Measurements from ENCODE around the gene SFMBT1. TPM values are rescaled to one million over a fixed set of nuclear protein-coding genes. Genes with fewer than 3 reads are reported as not detected.

Gene SFMBT1
- total and polyA plus RNA-seq, 2 of the 8 experiments (the other 6 are each of a cell fraction or from before 2014, with no cell fraction given), result 8.1 to 16.8 TPM

DNA sequence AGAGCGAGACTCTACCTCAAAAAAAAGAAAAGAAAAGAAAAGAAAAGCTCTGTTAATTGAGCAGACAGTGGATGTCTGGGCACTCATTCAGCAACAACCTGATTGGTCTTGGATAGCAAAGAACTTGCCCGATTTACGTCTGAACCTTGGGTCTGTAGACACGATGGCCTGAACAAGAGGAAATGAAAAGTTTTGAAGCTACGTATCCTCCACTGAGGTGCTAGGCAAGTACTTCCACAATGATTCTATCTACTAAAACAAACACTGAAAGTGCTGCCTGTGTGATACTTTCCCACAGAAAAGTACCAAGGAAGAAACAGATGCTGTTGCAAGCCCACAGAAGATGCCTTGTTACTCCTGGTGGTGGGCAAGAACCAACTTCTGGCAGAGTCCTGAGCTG, 189.2 kb downstream of the SFMBT1 start:
- POLR2A ChIA-PET (ENCODE audit: partially characterized antibody), result interaction anchor here (0.9 kb wide), 1 partner anchor 13 kb away, joined by 3 read pairs; no protein-coding TSS in a partner anchor
- Histone ChIP-seq H4K20me1 (replicated peaks in 1 of 2; ENCODE audit: control insufficient read depth in 1 of 2, insufficient read depth in 2 of 2, low read length in 2 of 2) (peaks cover 0 to 6% of the 10 kb centered on the region in 2 experiments), H3K79me1 (ENCODE audit: low read depth, low read length) (no peaks in the 10 kb centered on the region), H3K79me2 (ENCODE audit: control insufficient read depth in 1 of 2, insufficient read depth in 2 of 2, low read length in 2 of 2) (no peaks in the 10 kb centered on the region), H3K56ac (replicated peaks; ENCODE audit: insufficient read length, low read depth, low read length) (no peak overlapping the region), H4K91ac (replicated peaks; ENCODE audit: insufficient read length, low read length) (no peak overlapping the region), H2BK20ac (ENCODE audit: low read length) (no peak overlapping the region), H2BK120ac (replicated peaks; ENCODE audit: low read depth, low read length) (no peak overlapping the region), H2AFZ (ENCODE audit: low read length) (no peak overlapping the region), H3K36me3 (ENCODE audit: control insufficient read depth in 2 of 4, insufficient read depth in 4 of 4, low read length in 3 of 4) (peaks cover 0 to 4% (median 0%) of the 10 kb centered on the region in 4 experiments; a peak in 3 of 8 replicates), H3K14ac (ENCODE audit: insufficient read length) (no peak overlapping the region), H3K4ac (replicated peaks; ENCODE audit: insufficient read length, low read depth, low read length) (no peak overlapping the region), H3K4me3 (ENCODE audit: extremely low read depth in 1 of 4, insufficient read depth in 2 of 4, low read depth in 3 of 4, low read length in 4 of 4) (no peak overlapping the region), H2AK5ac (ENCODE audit: low read depth, low read length) (no peak overlapping the region), H3K9me3 (ENCODE audit: insufficient read depth in 2 of 2, low read depth in 1 of 2, low read length in 1 of 2) (no peaks in the 10 kb centered on the region), H3K4me1 (replicated peaks in 1 of 4; ENCODE audit: control insufficient read depth in 3 of 4, insufficient read depth in 4 of 4, low read length in 3 of 4) (no peaks in the 10 kb centered on the region), H3K27ac (ENCODE audit: low read depth, low read length) (no peak overlapping the region; the same call in 1 of the 2 replicates), H3K23ac (ENCODE audit: insufficient read length) (no peak overlapping the region), H4K5ac (ENCODE audit: insufficient read length, low read depth, low read length) (no peak overlapping the region), H2BK15ac (ENCODE audit: low read length) (no peak overlapping the region), H4K8ac (ENCODE audit: extremely low read depth, insufficient read depth, low read length) (no peak overlapping the region), H3K23me2 (ENCODE audit: low read depth, low read length) (no peaks in the 10 kb centered on the region), H3K4me2 (ENCODE audit: insufficient read depth in 1 of 2, low read depth in 2 of 2, low read length in 2 of 2) (no peak overlapping the region), H2BK5ac (ENCODE audit: low read depth, low read length) (no peak overlapping the region), H3K27me3 (replicated peaks in 1 of 4; ENCODE audit: control insufficient read depth in 3 of 4, extremely low read depth in 1 of 4, insufficient read depth in 3 of 4, low read length in 3 of 4) (no peaks in the 10 kb centered on the region), H3K18ac (ENCODE audit: extremely low read depth, low read length) (no peak overlapping the region), H3K9ac (replicated peaks in 1 of 4; ENCODE audit: extremely low read depth in 1 of 4, low read depth in 3 of 4, low read length in 3 of 4) (no peak overlapping the region), H2BK12ac (ENCODE audit: low read depth, low read length) (no peak overlapping the region)
- 85% methylated on average over 5 of the region's 5 CpGs; no CpG with 5 or more reads in 1 of the 2 experiments for WGBS, 2 experiments (ENCODE audit: extremely low coverage in 1 of 2, insufficient coverage in 1 of 2, insufficient read length in 1 of 2, insufficient replicate concordance in 2 of 2, low coverage in 1 of 2, low lambda C conversion rate in 2 of 2, missing lambda C conversion rate in 1 of 2)
- TF ChIP-seq HDAC6 (IDR thresholded peaks at IDR 0.05; ENCODE audit: low read depth, low read length) (no peak), EP300 (IDR thresholded peaks at IDR 0.05; ENCODE audit: borderline replicate concordance in 1 of 2, low read depth in 2 of 2, low read length in 2 of 2) (no peak), TBP (IDR thresholded peaks at IDR 0.05; ENCODE audit: low read depth, low read length) (no peak), SRF (IDR thresholded peaks at IDR 0.05; ENCODE audit: low read depth, low read length) (no peak), ZNF274 (IDR thresholded peaks at IDR 0.05; ENCODE audit: borderline replicate concordance, extremely low read depth, low read length) (no peak)
- TF ChIP-seq, protein P1, sequence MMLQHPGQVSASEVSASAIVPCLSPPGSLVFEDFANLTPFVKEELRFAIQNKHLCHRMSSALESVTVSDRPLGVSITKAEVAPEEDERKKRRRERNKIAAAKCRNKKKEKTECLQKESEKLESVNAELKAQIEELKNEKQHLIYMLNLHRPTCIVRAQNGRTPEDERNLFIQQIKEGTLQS (IDR thresholded peaks at IDR 0.05; ENCODE audit: insufficient read depth, low read depth, low read length), result no peak
- TF ChIP-seq, protein P2, sequence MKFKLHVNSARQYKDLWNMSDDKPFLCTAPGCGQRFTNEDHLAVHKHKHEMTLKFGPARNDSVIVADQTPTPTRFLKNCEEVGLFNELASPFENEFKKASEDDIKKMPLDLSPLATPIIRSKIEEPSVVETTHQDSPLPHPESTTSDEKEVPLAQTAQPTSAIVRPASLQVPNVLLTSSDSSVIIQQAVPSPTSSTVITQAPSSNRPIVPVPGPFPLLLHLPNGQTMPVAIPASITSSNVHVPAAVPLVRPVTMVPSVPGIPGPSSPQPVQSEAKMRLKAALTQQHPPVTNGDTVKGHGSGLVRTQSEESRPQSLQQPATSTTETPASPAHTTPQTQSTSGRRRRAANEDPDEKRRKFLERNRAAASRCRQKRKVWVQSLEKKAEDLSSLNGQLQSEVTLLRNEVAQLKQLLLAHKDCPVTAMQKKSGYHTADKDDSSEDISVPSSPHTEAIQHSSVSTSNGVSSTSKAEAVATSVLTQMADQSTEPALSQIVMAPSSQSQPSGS (IDR thresholded peaks at IDR 0.05; ENCODE audit: low read length), result no peak
- no peak for DNase-seq (ENCODE audit: low read depth in 1 of 2, low spot score in 2 of 2)
- CTCF ChIA-PET (ENCODE audit: partially characterized antibody), result interaction anchor here (0.7 to 2.2 kb wide), 9 partner anchors 9 to 343 kb away, joined by 3 to 8 read pairs (median 4); no protein-coding TSS in a partner anchor
- FAIRE-seq, result no peak
